CMK (cell line): ENCODE results near the gene GAS5.

Source experiments
- DNase-seq: peaks from one replicate; pipeline ENCODE4 v3.0.0-alpha.2; 2010; ENCODE audit warnings: low read depth

GAS5 gene

DNA sequence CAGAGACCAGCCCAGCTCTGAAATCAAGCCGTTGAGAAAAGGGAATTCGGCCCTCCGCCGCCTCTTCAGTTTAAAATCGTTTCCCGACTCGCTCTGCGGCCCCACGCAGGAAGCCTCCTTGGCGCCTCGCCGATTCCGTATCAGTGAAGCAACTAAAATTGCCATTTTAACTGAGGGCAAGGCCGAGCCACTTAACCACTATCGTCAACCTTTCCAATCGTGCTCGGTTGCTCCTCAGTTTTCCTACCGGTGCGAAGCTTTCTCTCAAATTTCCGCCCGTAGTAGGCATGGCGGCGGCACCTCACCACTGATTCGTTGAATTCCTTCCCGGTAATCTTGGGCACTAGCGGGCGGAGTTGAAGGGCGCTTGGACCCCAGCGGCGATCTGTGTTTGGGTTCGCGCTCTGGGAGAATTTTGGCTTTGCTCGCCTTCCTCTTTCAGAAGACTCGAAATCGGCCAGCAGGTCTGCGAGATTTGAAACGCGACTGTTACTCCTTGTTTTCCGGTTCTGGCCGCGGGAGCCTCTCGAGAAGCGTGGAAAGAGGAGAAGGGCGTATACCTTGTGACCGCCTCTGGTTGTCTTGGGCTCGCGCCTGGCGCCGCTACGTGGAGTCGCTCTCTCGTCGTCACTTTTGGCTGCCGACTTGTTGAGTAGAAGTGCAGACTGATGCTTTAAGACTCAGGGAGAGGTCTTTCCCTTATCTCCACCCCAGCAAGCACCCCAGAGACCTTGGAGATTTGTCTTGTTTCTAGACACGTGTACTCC, 43.3 kb downstream of the GAS5 start, which contains the start of the genes CENPL and DARS2:
TSS of gene CENPL (minus strand) at position 569 of the 767 bp plus-strand sequence. CDS start 13,584 bp downstream, outside the sequence.
TSS of gene DARS2 (plus strand) at position 359 of the 767 bp plus-strand sequence. CDS start 557 bp downstream, outside the sequence.
- peak; percentile 92 for DNase-seq

DNA sequence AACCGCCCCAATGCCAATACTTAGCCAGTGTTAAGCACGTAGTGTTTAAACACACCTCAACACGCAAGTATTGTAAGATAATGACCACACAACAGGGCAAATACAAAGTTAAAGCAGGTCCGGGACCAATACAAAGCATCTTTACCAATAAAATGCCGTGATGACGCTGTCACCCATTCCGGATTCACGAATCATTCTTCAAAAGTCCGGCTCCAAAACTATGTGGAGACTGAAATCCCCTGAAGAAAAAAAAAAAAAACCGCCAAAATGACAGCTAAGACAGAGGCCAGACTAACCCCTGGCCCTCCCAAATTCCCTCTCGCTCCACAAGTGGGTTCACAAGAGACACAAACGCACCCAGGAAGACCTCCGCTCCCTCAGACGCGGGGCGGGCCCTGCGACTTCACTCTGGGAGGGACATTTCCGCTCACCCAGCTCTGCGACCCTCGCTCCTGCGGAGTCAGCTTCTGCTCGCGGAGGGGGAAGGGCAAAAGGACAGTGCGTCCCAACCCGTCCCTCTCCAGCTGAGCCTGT, 43.9 kb downstream of the GAS5 start:
- no peak for DNase-seq

DNA sequence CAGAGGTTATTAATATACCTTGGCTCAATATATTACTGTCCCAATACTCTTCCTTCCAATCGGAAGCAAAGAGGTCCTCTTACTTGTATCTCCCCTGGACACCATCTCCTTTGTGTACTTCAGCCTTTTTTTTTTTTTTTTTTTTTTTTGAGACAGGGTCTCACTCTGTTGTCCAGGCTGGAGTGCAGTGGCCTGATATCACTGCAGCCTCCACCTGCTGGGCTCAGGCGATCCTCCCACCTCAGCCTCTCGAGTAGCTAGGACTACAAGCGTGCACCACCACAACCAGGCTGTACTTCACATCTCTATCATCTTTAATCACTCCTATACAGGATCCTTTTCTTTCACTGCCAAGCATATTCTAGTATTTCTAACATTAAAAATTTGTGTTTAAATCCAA, 46.1 kb downstream of the GAS5 start:
- DNase-seq: no peak

DNA sequence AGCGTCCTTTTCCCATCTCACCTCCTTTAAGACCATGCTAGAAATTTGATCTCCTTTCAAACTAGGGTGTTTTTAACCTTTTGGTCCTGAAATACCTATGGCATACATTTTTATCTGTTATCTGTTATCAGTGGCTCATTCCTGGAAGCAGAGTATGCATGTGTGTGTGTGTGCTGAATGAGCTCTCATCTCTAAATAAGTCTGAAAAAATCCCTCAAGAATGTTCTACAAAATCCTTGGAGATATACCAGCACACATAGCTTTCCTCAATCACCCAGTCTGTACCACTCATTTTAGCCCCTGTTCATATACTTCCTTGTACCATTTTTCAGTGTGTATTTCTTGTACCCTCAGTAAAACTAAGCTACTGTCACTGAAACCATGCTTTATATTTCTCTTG, 49.3 kb downstream of the GAS5 start:
- DNase-seq: no peak
